ENCODE results near the gene OTUD4.

Gene OTUD4

DNA sequence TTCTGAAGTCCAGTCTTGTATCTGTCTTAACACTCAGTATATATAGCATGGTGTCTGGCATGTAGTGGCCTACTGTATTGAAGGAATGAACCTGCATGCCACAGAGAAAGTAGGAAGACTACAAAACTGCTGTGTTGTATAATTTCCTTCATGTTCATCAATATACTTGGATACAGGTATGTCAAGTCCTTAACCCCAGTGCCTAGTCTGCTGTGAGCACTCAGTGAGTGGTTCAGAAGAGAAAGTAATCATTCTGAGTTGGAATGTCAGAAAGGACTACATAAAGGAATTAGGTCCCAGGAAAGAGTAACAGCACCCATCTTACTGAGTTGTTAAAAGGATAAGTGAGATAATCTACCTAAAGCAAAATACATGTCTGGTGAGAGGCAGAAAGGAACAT, 50.3 kb downstream of the OTUD4 start:
- no peak for DNase-seq (ENCODE audit: low spot score)

DNA sequence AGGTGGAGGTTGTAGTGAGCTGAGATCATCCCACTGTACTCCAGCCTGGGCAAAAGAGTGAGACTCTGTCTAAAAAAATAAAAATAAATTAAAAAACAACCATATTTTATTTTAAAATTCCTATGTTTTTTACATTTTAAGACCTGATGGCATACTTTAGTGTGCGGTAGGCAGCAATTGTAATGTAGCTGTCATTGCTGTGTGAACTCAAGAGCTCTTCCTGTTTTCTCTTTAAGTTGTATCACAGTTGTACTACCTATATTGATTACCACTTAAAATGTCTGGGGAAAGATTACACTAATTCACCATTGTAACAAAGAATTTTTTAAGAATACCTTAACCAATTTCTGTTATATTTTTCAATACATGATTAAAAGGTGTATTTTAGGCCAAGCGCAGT, 55.0 kb downstream of the OTUD4 start:
- DNase-seq (ENCODE audit: low spot score), result no peak

DNA sequence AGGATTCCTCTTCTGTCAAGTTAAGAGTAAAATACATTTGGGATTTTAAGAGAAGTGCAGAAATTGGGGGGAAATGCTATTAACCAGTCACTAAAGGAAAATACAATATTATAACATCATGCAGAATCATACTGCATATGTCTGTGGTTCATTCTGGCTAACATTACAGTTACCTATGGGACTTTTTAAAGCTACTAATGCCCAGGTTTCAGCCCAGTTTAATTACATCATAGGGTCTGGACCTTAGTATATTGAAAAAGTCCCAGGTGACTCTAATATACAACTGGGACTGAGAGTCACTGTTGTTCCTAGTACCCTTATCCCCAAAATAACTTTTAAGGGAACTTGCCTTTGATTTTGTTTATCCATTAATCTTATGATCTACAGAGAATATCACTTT, 72.3 kb downstream of the OTUD4 start:
- DNase-seq (ENCODE audit: low spot score), result no peak

DNA sequence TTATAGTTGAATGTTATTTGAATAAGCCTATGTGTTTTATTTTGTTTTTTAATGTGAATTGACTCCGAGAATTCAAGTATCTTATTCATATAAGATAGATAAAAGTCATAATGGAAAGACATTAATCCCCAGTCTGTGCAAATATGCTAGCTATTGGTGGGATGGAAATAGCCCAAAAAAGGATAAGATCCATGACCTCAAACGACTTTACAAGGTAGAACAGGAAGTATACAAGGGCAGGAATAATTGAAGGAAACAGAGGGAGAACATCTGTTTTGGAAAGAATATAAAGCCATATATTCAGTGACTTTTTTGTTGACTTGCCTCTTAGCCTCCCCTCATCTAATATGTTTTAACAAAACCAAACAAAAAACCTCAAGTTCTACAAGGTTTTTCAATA, 73.3 kb downstream of the OTUD4 start:
- DNase-seq (ENCODE audit: low spot score), result no peak

DNA sequence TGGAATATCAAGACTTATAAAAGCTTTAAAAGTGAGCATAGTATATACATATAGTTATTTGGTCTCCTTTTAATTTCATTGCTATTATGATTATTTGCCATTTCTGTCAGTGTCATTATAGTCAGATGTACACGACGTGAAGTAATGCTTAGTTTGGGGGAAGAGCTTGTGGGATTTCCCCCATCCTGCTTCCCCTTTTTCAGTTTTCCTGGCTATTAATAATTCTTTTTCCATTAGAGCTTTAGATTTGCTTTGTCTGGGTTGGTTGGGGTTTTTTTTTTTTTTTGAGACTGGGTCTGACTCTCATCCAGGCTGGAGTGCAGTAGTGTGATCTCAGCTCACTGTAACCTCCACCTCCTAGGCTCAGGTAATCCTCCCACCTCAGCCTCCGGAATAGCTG, 76.9 kb downstream of the OTUD4 start:
- DNase-seq (ENCODE audit: low spot score), result no peak

DNA sequence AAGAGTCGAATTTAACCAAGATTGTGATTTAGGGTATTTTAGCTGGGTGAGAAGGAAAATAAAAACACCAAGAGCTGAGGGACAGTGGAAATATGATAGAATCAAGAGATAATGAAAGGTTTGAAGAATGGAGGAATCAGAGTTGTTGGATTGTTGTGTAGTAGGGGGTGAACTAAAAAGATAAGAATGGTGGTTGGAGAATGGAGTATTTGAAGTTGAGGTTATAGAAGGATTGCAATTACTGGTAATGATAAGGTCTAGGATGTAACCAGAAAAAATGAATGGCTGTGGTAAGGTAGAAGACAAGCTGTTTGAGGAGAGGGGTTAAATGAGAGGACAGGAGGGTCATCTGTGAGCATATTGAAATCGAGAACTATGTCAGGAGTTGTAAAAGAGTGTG, 77.8 kb downstream of the OTUD4 start:
- no peak for DNase-seq (ENCODE audit: low spot score)

DNA sequence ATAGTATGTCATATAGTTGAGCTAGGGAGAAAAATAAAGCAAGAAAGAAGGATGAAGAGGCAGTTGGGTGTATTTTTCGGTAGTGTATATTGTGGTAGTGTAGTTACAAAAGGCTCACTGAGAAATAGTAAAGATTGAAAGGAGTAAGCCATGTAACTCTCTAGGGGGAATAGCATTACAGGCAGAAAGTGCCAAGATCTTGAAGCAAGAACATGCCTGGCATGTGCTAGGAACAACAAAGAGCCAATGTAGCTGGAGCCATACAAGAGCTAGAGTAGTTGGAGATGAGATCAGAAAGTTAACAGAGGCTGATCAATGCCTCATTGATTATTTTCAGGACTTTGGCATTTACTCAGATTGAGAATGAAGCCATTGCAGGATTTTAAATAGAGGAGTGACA, 79.3 kb downstream of the OTUD4 start:
- DNase-seq (ENCODE audit: low spot score), result no peak

DNA sequence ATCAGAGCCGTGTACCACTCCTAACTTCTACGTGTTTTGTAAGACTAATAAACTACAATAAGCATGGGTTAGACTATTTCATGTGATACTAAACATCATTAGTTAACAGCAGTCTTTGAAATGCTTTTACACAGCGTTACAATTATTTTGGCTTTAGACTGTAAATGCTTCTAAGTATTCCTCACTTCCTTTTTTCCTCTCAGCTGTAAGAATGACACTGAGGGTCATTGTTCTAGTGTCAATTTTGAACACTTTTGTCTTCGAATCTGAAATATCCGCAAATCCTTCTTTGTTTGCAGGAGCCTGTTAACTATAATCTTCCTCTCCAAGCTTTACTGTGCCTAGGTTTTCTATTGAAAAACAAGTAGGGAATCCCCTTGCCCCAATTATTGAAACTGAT, 80.7 kb downstream of the OTUD4 start:
- no peak for DNase-seq (ENCODE audit: low spot score)

DNA sequence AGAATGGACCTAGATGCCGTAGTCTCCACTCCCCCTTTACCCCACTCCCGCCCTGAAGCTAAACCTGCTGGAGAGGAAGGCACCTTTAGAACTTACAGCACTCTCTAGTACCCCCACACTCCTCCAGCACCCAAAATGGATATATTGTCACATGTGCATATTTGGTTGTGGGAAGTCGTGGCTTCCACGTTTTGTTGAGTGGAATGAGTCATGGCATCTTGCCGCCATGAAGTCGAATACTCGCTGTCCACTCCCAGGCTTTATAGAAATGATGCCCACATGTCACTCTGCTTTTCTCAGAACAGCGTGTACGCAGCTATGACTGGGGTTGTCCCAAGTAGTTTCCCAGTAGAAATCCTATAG, 81.7 kb downstream of the OTUD4 start:
- peak; percentile 53 for DNase-seq (ENCODE audit: low spot score)

DNA sequence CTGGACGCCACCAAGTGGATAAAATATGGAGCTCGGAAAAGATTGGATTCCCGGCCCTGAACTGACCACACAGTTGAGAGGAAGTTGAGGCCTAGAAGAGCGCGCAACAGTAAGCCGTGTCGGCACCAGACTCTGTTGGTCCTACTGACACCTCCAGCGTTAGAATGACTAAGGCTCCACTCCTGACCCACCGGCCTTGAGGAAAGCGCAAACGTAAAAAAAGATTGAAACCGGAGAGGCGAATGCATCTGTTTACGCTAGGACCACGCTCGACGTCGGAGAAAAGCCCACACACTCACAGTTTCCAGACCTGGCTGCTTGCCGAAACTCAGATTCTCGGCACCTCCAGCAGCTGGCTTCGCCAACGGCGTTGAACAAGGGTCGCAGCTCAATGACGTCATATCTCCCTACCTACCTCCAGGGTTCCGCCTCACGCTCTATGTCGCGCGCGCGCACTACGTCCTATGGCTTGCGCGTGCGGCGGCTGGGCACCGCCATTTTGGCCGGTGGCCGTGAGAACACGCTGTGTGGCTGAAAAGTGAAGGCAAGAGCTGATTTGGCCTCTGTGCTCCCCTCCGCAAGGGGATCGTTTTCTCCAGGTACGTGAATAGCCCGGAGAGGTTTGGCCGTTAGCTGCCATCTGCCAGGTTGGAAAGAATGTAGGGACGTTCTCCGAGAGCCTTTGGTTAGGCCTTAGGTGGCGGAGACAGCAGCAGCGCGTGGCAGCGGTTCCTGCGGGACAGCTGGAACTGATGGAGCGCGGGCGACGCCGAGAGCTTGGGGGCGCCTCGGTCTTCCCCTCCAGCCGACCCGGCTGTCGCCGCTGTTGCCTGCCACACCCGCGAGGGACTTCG, 82.3 kb downstream of the OTUD4 start, which contains the start of the genes ABCE1 and ANAPC10:
ABCE1 (plus strand) TSS at position 491 of the 854 bp plus-strand sequence. CDS start 6,102 bp downstream, outside the sequence.
ANAPC10 (minus strand) TSS at position 376 of the 854 bp plus-strand sequence. CDS start 2,097 bp downstream, outside the sequence.
- peak; percentile 96 for DNase-seq (ENCODE audit: low spot score)

DNA sequence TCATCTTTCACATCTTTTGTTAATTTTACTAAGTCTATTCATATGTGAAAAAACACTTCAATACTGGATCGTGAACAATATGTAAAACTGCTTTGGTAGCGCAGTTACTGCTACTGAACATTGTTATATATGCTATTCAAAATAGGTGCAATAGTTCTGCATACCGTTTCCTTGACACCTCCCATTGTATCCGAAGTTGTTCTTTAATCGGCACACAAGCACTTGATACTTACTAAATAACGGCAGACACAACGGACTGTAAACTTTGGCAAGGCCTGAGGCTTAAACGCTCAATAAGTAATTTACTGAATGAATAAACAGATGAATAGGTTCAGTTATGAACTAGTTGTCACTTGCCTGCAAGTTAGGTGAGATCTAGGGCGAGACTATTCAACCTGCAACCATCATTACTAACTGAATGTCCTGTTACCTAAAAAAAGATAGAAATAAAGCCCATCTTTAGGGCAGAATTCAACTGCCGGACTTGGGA, 83.0 kb downstream of the OTUD4 start:
- no peak for DNase-seq (ENCODE audit: low spot score)

DNA sequence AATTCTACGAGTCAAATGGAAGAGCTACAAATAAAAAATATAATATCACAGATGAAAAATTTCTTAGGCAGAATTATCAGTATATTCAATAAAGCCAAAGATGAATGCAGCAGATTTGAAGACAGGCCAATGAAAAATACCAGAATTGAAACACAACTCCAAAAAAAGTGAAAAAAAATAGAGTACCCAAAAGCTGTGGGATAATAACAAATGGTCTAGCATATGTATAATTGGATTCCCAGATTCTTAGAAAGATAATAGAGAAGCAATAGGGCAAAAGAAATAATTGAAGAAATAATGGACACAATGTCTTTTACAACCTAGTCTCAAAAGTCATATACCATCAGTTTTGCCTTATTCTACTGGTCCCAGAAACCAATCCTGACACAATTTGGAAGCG, 86.8 kb downstream of the OTUD4 start:
- no peak for DNase-seq (ENCODE audit: low spot score)

DNA sequence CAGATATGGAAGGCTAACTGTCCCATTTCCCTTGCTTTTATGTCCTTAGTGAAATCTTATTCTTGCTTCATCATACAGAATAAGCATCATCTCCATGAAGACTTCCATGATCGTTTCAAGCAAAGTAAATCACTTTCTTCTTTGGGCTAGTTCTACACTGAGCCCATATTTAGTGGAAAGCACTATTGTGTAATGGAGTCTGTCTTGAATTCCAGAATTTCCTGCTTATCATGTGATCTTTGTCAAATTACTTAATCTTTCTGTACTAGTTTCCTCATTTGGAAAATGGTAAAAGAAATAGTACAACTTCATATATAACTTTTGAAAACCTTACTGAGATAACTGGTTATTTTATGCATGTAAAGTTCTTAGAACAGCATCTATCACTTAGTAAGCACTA, 90.0 kb downstream of the OTUD4 start:
- DNase-seq (ENCODE audit: low spot score), result no peak

DNA sequence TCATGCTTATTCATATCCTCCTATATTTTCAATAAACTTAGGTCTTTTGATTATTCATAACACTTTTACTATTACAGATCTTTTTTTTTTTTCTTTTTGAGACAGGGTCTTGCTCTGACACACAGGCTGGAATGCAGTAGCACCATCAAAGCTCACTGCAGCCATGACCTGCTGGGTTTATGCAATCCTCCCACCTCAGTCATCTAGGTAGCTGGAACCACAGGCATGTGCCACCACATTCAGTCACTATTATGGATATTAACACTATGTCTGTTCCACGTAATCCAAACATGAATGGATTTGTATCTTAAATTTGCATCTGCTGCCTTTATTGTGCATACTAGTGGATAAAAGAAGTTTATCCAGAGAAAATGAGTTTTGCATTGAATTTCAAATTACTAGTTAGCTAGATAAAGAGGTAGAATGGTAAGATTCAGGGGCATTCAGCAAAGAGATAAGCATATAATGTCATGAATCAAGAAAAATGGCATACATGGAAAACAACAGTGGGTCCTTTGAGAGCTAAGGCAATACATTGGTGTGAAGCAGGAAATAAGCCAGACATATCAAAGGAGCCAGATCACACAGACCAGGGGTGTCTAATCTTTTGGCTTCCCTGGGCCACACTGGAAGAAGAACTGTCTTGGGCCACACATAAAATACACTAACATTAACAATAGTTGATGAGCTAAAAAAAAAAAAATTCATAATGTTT, 96.3 kb downstream of the OTUD4 start:
- DNase-seq (ENCODE audit: low spot score), result no peak

Measured in activated CD4-positive, alpha-beta T cell treated with anti-CD3 and anti-CD28 coated beads, Interleukin-2, Interleukin-4, amounts not matched to agents 100 ng/mL and 50 ng/mL, durations not matched to agents 16 hours and 8 hours (primary cell).